CD8-positive, alpha-beta memory T cell (primary cell): ENCODE results near the gene PDE6D. TPM values are rescaled to one million over a fixed set of nuclear protein-coding genes. Genes with fewer than 3 reads are reported as not detected.

Source experiments
- CTCF ChIA-PET: fragments of 350-600 bp; sonication (Branson Sonifier 250); formaldehyde crosslinking; loops from one replicate; lab custom pipeline; 2021; ENCODE audit warnings: antibody characterized with exemption; lab: Charles Lee
- POLR2A ChIA-PET: fragments of 350-600 bp; sonication (Branson Sonifier 250); formaldehyde crosslinking; loops from one replicate; lab custom pipeline; 2021; ENCODE audit warnings: antibody characterized with exemption; lab: Charles Lee
- DNase-seq, 5 donors: peaks; one replicate each; pipeline versions ENCODE4 v3.0.0 to v3.0.0-alpha.2; 2020 to 2022; ENCODE audit warnings: mixed read lengths in 1 of 5
- H3K27ac ChIP-seq: one replicate; pipeline ENCODE4 v1.7.0; 2013; ENCODE audit warnings: low read depth, mild to moderate bottlenecking, low read length, moderate library complexity
- H3K27me3 ChIP-seq: 2 replicates; pipeline ENCODE4 v1.7.0; 2013; ENCODE audit warnings: low read length, mild to moderate bottlenecking; ENCODE audit not compliant: insufficient read depth, poor library complexity, severe bottlenecking
- H3K36me3 ChIP-seq: 2 replicates; pipeline ENCODE4 v1.7.0; 2013; ENCODE audit warnings: mild to moderate bottlenecking, low read length, moderate library complexity; ENCODE audit not compliant: insufficient read depth
- H3K4me1 ChIP-seq: 2 replicates; pipeline ENCODE4 v1.7.0; 2013; ENCODE audit warnings: mild to moderate bottlenecking, low read length, moderate library complexity; ENCODE audit not compliant: insufficient read depth
- H3K4me3 ChIP-seq: 2 replicates; pipeline ENCODE4 v1.7.0; 2013; ENCODE audit warnings: mild to moderate bottlenecking, low read length
- H3K9me3 ChIP-seq: 2 replicates; pipeline ENCODE4 v1.7.0; 2013; ENCODE audit warnings: mild to moderate bottlenecking, low read length
- H3K27ac Mint-ChIP-seq, 8 donors: one replicate each; pipeline ENCODE4 v1.8.0; 2020 to 2021; ENCODE audit warnings: mixed read lengths in 8 of 8, mild to moderate bottlenecking in 6 of 8, inconsistent platforms in 3 of 8, moderate library complexity in 3 of 8
- H3K27me3 Mint-ChIP-seq, 2 donors: one replicate each; pipeline ENCODE4 v1.8.0; 2020 to 2021; ENCODE audit warnings: mixed read lengths in 2 of 2, mild to moderate bottlenecking in 1 of 2, moderate library complexity in 1 of 2
- H3K36me3 Mint-ChIP-seq, 3 donors: one replicate each; pipeline ENCODE4 v1.8.0; 2020 to 2021; ENCODE audit warnings: mixed read lengths in 3 of 3, inconsistent platforms in 1 of 3, mild to moderate bottlenecking in 1 of 3
- H3K4me1 Mint-ChIP-seq, 3 donors: one replicate each; pipeline ENCODE4 v1.8.0; 2020 to 2021; ENCODE audit warnings: mixed read lengths in 3 of 3, inconsistent platforms in 1 of 3, mild to moderate bottlenecking in 1 of 3
- H3K4me3 Mint-ChIP-seq, 7 donors: one replicate each; pipeline ENCODE4 v1.8.0; 2020 to 2021; ENCODE audit warnings: mixed read lengths in 7 of 7, mild to moderate bottlenecking in 6 of 7, moderate library complexity in 4 of 7, inconsistent platforms in 2 of 7
- H3K9me3 Mint-ChIP-seq, 5 donors: one replicate each; pipeline ENCODE4 v1.8.0; 2020 to 2022; ENCODE audit warnings: mixed read lengths in 5 of 5, mild to moderate bottlenecking in 3 of 5, moderate library complexity in 2 of 5, inconsistent platforms in 1 of 5
- polyA plus RNA-seq: library from polyadenylated mRNA; unstranded; fragments of 300-500 nt; fragmentation: Illumina TruSeq; gene quantifications from one replicate; pipeline ENCODE4 v1.2.3, GENCODE V29; 2021
- total RNA-seq, 2 experiments: library from RNA; stranded (reverse); gene quantifications; one replicate each; pipeline ENCODE4 v1.2.3, GENCODE V29; 2021

PDE6D gene
- total and polyA plus RNA-seq, 3 experiments from 2014 or later = 33.7 to 62.8 (median 35.5) TPM

- Histone ChIP-seq H3K9me3 (no peaks in the 10 kb centered on the region), H3K36me3 (no peaks in the 10 kb centered on the region), H3K4me3 (no peak overlapping the region), H3K27ac (no peak overlapping the region), H3K27me3 (peaks cover 4% of the 10 kb centered on the region), H3K4me1 (no peaks in the 10 kb centered on the region)
- Mint-ChIP-seq H3K4me3 (no peak overlapping the region), H3K9me3 (no peaks in the 10 kb centered on the region), H3K4me1 (peaks cover 4 to 12% (median 5%) of the 10 kb centered on the region in 3 donors), H3K27me3 (peaks cover 15% of the 10 kb centered on the region in 2 donors), H3K27ac (no peak overlapping the region), H3K36me3 (no peaks in the 10 kb centered on the region)
- ChIA-PET CTCF (interaction anchor here (0.8 to 11.3 kb wide), 10 partner anchors 11 to 84 kb away, joined by 3 to 209 read pairs (median 5); no protein-coding TSS in a partner anchor), POLR2A (interaction anchor here (0.5 to 1.7 kb wide), 3 partner anchors 22 to 73 kb away, joined by 3 to 6 read pairs (median 3); partner anchors contain the start of gene PTMA)
- DNase-seq = no peak
Measured at GRCh38 chr2:231685349-231686191, 95.5 kb downstream of the PDE6D start.

GRCh38 chr2:231684314-231685223 lies 96.5 kb downstream of the PDE6D start:
- CTCF ChIA-PET = interaction anchor here (0.8 to 11.3 kb wide), 6 partner anchors 10 to 83 kb away, joined by 3 to 209 read pairs (median 6); no protein-coding TSS in a partner anchor
- DNase-seq = no peak
- Histone ChIP-seq H3K9me3 (no peaks in the 10 kb centered on the region), H3K36me3 (no peaks in the 10 kb centered on the region), H3K4me1 (no peaks in the 10 kb centered on the region), H3K27ac (no peak overlapping the region), H3K4me3 (no peak overlapping the region), H3K27me3 (peaks cover 8% of the 10 kb centered on the region)
- POLR2A ChIA-PET = interaction anchor here (1.2 to 1.7 kb wide), 2 partner anchors 23 to 30 kb away, joined by 3 to 6 read pairs; partner anchors contain the start of gene PTMA
- Mint-ChIP-seq H3K9me3 (no peaks in the 10 kb centered on the region), H3K27me3 (peaks cover 15% of the 10 kb centered on the region in 2 donors), H3K27ac (no peak overlapping the region), H3K36me3 (no peaks in the 10 kb centered on the region), H3K4me3 (no peak overlapping the region), H3K4me1 (peaks cover 4 to 12% (median 5%) of the 10 kb centered on the region in 3 donors)

GRCh38 chr2:231683292-231684235 lies 97.5 kb downstream of the PDE6D start:
- Histone ChIP-seq H3K4me3 (no peak overlapping the region), H3K36me3 (no peaks in the 10 kb centered on the region), H3K27me3 (peaks cover 8% of the 10 kb centered on the region), H3K4me1 (no peaks in the 10 kb centered on the region), H3K9me3 (no peaks in the 10 kb centered on the region), H3K27ac (no peak overlapping the region)
- no peak overlapping the region for H3K27ac Mint-ChIP-seq
- peaks cover 15% of the 10 kb centered on the region in 2 donors for H3K27me3 Mint-ChIP-seq
- no peak for DNase-seq
- peaks cover 4 to 12% (median 5%) of the 10 kb centered on the region in 3 donors for H3K4me1 Mint-ChIP-seq
- POLR2A ChIA-PET = interaction anchor here (0.6 kb wide), 1 partner anchor 16 kb away, joined by 3 read pairs; no protein-coding TSS in a partner anchor
- CTCF ChIA-PET = interaction anchor here (1.5 to 11.3 kb wide), 3 partner anchors 9 to 31 kb away, joined by 4 to 209 read pairs (median 58); no protein-coding TSS in a partner anchor
- no peak overlapping the region for H3K4me3 Mint-ChIP-seq
- H3K9me3 Mint-ChIP-seq = no peaks in the 10 kb centered on the region
- no peaks in the 10 kb centered on the region for H3K36me3 Mint-ChIP-seq

GRCh38 chr2:231682603-231683291 lies 98.3 kb downstream of the PDE6D start:
- Mint-ChIP-seq H3K27me3 (peaks cover 15 to 16% of the 10 kb centered on the region in 2 donors), H3K4me1 (peaks cover 5 to 13% (median 7%) of the 10 kb centered on the region in 3 donors), H3K4me3 (no peak overlapping the region), H3K9me3 (no peaks in the 10 kb centered on the region), H3K36me3 (no peaks in the 10 kb centered on the region), H3K27ac (peak overlapping the region in 1 of 8 donors; percentile 43)
- Histone ChIP-seq H3K36me3 (no peaks in the 10 kb centered on the region), H3K27ac (no peak overlapping the region), H3K9me3 (no peaks in the 10 kb centered on the region), H3K4me3 (no peak overlapping the region), H3K4me1 (peaks cover 2% of the 10 kb centered on the region), H3K27me3 (peaks cover 8% of the 10 kb centered on the region)
- DNase-seq = no peak
- ChIA-PET CTCF (interaction anchor here (1.0 to 11.3 kb wide), 3 partner anchors 24 to 70 kb away, joined by 3 to 209 read pairs (median 4); no protein-coding TSS in a partner anchor), POLR2A (no interaction called here)

Other genes with a start within 250 kb of the PDE6D start
- gene TEX44, start 188.4 kb downstream of the PDE6D start, total RNA-seq = not detected
- not detected for gene TEX44, start 188.4 kb downstream of the PDE6D start, polyA plus RNA-seq
- gene PTMA, start 72.8 kb downstream of the PDE6D start, total RNA-seq = 1,000 to 10,000 TPM; 2,403 to 2,474 TPM
- 1,830 TPM for gene PTMA, start 72.8 kb downstream of the PDE6D start, polyA plus RNA-seq
- gene COPS7B, start 5.2 kb upstream of the PDE6D start, total RNA-seq = 10 to 100 TPM; 48.0 to 51.8 TPM
- 34.1 TPM for gene COPS7B, start 5.2 kb upstream of the PDE6D start, polyA plus RNA-seq
- not detected for gene NPPC, start 145.1 kb upstream of the PDE6D start, total RNA-seq
- gene NPPC, start 145.1 kb upstream of the PDE6D start, polyA plus RNA-seq = not detected
- 10 to 100 TPM; 28.6 to 29.5 TPM for gene DIS3L2, start 180.4 kb upstream of the PDE6D start, total RNA-seq
- gene DIS3L2, start 180.4 kb upstream of the PDE6D start, polyA plus RNA-seq = 16.4 TPM